ENCODE measurements around the gene COL5A3. TPM values are rescaled to one million over a fixed set of nuclear protein-coding genes. Genes with fewer than 3 reads are reported as not detected.
"Not testable (repeated sequence)": the region's sequence is repeated elsewhere in the genome, so short reads cannot be mapped to it uniquely, and the experiment has no call there.

Gene COL5A3
- total and polyA plus RNA-seq, 2 experiments from 2014 or later = 1.0 to 1.2 TPM

DNA sequence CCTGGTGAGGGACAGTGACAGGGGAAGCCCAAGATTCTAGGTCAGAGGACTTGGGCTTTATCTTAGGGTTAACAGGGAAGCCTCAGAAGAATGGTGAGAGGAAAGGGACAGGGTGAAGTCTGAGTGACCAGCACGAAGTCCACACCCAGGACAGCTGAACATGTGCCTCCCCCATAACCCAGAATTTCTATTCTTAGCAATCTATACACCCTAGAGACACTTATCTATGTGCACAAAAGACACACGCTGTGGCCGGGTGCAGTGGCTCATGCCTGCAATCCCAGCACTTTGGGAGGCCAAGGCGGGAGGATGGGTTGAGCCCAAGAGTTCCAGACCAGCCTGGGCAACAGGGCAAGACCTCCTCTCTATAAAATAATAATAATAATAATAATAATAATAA lies 62.9 kb downstream of the COL5A3 start (continued):
- TF ChIP-seq ZNF462 (CRISPR knock-in tag; IDR thresholded peaks at IDR 0.05) (no peak), JUNB (IDR thresholded peaks at IDR 0.05; ENCODE audit: unreplicated experiment) (no peak)
- TF ChIP-seq, protein P1, sequence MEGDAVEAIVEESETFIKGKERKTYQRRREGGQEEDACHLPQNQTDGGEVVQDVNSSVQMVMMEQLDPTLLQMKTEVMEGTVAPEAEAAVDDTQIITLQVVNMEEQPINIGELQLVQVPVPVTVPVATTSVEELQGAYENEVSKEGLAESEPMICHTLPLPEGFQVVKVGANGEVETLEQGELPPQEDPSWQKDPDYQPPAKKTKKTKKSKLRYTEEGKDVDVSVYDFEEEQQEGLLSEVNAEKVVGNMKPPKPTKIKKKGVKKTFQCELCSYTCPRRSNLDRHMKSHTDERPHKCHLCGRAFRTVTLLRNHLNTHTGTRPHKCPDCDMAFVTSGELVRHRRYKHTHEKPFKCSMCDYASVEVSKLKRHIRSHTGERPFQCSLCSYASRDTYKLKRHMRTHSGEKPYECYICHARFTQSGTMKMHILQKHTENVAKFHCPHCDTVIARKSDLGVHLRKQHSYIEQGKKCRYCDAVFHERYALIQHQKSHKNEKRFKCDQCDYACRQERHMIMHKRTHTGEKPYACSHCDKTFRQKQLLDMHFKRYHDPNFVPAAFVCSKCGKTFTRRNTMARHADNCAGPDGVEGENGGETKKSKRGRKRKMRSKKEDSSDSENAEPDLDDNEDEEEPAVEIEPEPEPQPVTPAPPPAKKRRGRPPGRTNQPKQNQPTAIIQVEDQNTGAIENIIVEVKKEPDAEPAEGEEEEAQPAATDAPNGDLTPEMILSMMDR (conservative IDR thresholded peaks at IDR 0.05; ENCODE audit: low read depth in 2 of 2) = no peak

DNA sequence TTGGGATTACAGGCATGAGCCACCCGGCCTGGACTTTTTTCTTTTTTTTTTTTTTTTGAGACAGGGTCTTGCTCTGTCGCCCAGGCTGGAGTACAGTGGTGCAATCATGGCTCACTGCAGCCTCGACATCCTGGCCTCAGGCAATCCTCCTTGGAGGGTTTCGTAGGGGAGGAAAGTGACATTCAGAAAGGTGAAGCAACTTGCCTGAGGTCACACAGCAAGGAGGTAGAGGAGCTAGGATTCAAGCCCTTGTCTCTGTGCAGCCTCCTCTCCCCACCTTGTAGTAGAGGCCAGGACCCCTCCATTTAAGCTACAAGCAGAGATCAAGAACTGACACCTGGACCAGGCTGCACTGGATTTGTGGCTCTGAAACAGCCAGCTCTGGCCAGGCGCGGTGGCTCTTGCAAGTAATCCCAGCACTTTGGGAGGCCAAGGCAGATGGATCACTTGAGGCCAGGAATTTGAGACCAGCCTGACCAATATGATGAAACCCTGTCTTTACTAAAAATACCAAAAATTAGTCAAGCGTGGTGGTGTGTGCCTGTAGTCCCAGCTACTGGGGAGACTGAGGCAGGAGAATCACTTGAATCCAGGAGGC lies 63.7 kb downstream of the COL5A3 start:
- not testable (repeated sequence) for H3F3A ChIP-seq (replicated peaks; ENCODE audit: low read depth); H3K4me3 Mint-ChIP-seq; ATAC-seq; H3K79me2 ChIP-seq (replicated peaks; ENCODE audit: insufficient read depth); H3K27ac ChIP-seq (ENCODE audit: low read depth); H3K36me3 ChIP-seq (ENCODE audit: insufficient read depth); H3K9me3 Mint-ChIP-seq; H3K4me2 ChIP-seq; H3K9me2 ChIP-seq (ENCODE audit: insufficient read depth); H3K36me3 Mint-ChIP-seq (ENCODE audit: low read depth); H2AFZ ChIP-seq; H3K4me1 ChIP-seq (ENCODE audit: insufficient read depth); H4K20me1 ChIP-seq (replicated peaks; ENCODE audit: insufficient read depth); H3K27ac Mint-ChIP-seq; DNase-seq (ENCODE audit: low spot score); H3K27me3 Mint-ChIP-seq (ENCODE audit: insufficient read depth, low read depth, poor library complexity); H3K27me3 ChIP-seq (ENCODE audit: insufficient read depth); H3K4me3 ChIP-seq
- H3K4me1 Mint-ChIP-seq = peaks cover 13% of the 10 kb centered on the region
